ENCODE results near the gene ERGIC1. TPM values are rescaled to one million over a fixed set of nuclear protein-coding genes. Genes with fewer than 3 reads are reported as not detected.
A peak's percentile ranks its signal among the peaks of the same experiment; 100 is the strongest.
"Not testable (repeated sequence)": the region's sequence is repeated elsewhere in the genome, so short reads cannot be mapped to it uniquely, and the experiment has no call there.

Gene ERGIC1
- total RNA-seq, 1 donor from 2014 or later: 87.3 TPM

DNA sequence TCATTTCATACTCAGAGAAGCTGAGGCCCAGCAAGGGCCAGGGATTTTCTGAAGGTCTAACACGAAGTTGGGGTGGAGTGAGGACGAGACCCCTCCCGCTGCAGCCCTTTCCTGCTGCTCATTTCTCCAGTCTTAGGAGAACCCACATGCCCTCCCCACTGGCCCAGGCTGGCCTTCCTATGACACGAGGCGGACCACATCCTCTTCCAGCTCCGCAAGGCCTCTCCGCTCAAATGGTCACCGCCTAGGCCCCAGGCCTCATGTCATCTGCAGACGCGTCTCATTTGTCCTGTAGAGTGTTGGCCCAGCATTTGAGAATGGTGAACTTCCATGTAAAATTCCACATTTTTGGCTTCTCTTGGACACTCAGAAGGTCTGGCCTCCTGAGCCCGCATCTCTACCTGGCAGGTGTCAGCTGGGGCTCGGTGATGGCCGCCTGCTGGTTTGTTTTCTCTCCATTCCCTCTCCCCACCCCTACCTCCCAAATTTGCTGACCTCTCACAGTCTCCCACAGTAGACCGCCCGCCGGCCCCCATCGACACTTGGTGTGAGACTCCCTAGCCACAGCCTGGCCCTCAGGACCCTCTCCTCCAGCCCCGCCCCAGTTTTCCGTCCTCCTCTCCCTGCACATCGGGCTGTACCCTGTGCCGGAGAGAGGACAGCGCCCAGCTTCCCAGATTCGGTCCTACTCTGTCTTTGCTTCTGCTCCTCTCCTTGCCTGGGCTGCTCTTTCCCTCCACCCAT is 51.7 kb downstream of the ERGIC1 start:
- DNase-seq (ENCODE audit: low spot score): no peak
- ATAC-seq: peak; percentile 48
- intact Hi-C loops (cut with DNase I): no loop called here

DNA sequence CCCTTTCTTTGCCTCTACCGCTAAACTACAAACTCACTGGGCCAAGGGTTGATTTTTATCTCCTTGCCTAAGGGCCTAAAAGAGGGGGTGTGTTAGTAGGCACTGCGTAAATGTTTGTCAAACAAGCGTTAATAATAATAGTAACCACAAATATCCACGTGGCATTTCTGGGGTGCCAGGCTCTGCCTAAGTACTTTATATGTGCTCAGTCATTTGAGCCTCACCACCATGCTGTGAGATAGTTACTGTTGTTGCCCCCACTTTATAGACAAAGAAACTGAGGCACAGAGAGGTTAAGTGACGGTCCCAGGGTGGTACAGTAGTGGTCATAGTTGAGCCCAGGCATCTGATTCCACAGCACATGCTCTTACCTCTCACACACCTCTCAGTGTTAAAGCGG is 52.4 kb downstream of the ERGIC1 start:
- ATAC-seq: no peak
- intact Hi-C loops (cut with DNase I): no loop called here
- DNase-seq (ENCODE audit: low spot score): no peak

DNA sequence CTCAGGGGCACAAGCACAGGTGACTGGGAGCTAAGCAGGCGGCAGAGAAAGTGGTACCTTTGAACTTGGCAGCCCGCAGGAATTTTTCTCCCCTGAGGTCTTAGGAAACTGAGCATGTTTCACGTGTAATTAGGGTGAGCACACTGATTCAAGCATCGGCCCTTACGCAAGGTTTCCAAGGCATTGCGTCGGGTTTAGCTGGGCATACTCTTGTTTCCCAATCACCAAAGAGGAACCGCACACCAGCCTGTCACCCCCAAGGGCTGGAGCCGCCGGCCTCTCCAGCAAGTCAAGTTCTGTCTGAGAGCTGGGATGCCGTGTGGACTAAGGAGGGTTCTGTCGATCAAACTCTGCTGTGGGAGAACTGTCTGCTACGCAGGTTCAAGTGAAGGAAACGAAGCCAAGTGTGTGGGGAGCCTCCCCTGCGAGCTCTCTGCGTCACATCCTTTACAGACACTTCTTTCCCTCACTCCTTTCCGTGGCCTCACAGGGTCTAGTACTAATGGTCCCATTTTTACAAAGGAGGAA is 53.0 kb downstream of the ERGIC1 start:
- no peak for DNase-seq (ENCODE audit: low spot score)

DNA sequence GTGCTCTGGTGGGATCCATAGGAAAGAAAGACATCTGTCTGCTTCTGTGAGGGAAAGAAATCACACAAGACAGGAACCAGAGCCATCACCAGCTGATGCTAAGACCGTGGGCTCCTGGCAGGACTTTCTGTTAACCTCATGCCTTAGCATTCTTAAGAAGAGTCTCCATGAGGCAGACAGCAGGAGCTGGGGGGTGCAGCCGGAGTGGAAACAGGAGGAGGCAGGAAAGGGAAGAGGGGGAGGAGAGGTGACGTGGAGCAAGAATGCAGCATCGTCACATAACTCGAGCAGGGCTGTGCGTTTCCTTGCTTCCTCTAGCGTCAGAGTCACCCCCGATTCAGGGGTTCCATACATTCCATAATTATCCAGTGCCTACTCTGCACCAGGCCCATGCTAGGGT is 53.6 kb downstream of the ERGIC1 start:
- intact Hi-C loops (cut with DNase I): no loop called here
- DNase-seq (ENCODE audit: low spot score) (no peak), ATAC-seq (peak; percentile 24)

More for the DNA sequence above, 53.0 kb downstream of the ERGIC1 start:
- ATAC-seq: peak; percentile 67
- intact Hi-C loops (cut with DNase I): no loop called here

DNA sequence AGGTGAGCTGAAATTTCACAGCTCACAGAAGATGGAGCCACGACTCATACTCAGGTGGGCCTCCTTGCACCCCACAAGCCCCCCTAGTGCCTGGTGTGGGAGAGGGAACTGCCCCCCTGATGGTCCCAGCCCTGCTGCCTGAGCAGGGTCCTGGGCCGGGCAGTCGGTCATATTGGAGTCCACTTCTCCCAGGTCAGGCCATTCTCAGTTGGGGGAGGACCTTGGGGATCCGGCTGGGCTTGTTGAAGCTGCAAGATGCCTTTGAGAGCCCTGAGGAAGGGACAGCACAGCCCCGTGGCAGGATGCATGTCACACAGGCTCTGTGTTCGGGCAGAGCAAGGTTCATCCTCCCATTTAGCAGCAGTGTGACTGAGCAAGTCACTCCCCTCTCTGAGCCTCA is 56.6 kb downstream of the ERGIC1 start:
- intact Hi-C loops (cut with DNase I): no loop called here
- ATAC-seq (no peak), DNase-seq (ENCODE audit: low spot score) (no peak)

DNA sequence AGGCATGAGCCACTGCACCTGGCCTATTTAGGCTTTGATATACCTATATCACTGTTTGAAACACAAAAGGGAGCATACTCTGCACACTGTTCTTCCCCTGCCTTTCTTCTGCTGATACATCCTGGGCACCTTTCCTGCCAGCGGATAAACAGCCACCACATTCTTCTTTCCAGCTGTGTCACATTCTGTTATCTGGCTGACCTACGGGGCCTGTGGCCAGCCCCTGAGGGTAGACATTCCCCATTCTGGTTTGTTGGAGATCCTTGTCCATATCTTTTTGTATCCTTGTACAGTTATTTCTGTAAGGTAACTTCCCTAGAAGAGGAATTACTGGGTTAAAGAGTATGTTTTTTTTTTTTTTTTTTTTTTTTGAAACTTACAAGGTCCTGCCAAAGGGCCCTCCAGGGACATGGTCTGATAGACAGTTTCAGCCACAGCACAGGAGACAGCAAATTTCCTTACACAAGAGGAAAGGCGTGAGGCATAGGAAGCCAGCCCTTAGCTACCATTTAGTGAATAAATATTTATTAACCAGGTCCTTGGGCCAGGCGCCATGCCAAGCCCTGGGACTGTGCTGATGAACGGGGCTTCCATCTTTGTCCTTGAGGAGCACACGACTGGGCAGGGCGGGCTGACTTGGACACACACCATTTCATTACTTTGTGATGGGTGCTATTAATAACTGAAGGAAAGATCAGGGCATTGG is 57.8 kb downstream of the ERGIC1 start:
- peak; percentile 68 for ATAC-seq
- no peak for DNase-seq (ENCODE audit: low spot score)
- intact Hi-C loops (cut with DNase I): no loop called here

DNA sequence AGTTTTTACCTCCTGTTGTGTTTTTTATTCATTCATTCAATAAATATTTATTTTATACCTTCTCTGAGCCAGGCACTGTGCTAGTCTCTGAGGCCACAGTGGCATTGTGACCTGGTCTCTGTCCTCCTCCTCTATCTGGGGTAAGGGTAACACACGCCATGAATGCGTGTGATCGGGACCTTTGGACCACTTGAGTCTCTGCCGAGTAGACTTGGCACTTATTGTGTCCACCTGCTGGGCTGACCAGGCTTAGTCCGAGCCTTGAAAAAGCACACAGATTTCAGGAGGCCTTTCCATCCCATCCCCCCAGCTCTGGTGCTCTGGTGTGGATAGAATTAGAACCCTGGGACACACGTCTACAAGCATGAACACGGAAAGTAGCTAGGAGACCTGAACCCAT is 58.7 kb downstream of the ERGIC1 start:
- DNase-seq (ENCODE audit: low spot score) (no peak), ATAC-seq (no peak)
- intact Hi-C loops (cut with DNase I): no loop called here

DNA sequence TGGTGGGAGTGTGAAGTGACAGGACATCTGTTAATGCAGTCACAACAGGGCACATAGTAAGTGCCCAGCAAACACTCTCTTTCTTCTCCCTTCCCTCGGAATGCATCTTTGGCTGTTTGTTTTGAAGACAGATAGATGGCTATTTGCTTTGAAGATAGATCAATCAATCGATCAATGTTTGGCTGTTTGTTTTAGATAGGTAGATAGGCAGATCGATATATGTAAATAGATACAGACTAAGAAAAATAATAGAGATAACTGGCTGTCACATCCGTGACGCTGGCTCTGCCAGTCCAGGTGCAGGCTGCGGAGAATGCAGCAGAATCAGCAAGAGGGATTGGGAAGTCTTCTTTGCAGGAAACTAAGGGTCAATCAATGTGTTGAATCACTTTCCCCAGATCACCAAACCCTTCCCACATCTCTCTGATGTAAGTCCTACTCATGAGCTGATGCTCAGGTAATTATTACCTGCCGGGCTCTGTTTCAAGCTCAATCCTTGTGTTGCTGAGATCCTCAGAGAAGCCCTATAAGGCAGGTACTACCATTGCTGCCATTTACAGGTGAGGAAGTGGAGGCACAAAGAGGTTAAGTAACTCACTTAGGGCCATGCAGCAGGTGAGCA is 60.8 kb downstream of the ERGIC1 start:
- ATAC-seq (no peak), DNase-seq (ENCODE audit: low spot score) (no peak)
- intact Hi-C loops (cut with DNase I): no loop called here

DNA sequence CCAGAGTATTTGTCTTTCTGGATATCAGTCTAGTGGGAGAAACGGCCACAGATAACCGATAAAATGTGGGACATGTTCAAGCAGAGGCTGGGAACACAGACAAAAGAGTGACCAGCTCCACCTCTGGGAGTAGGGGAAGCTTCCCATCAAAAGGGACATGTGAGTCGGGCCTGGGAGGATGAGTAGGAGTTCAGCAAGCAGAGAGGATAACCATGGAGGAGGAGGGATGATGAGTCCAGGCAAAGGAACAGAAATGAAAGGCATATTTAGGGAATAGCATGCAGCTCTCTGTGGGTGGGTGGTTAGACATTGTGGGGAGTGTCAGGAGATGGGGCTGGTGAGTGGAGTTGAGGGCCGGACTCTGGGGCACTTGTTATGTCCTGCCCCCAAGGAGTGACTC is 61.5 kb downstream of the ERGIC1 start:
- ATAC-seq: no peak
- intact Hi-C loops (cut with DNase I): no loop called here
- DNase-seq (ENCODE audit: low spot score): no peak

DNA sequence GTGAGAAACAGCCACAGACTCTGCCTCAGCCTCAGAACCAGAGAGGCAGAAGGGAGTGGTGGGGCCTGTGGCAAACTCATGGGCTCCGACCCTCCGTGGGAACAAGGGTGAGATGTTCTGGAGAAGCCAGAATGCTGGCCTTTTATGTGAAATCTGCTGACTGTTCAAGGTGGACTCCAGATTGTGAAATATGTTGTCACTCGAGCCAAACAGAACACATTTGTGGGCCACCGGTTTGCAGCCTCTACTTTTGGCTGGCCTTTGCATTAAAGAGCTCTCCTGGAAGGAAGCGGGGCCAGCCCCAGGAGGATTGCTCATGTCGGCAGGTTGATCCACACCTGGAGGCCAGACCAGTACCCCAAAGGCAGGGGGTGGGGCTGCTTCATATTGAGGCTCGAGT is 62.4 kb downstream of the ERGIC1 start:
- ATAC-seq (no peak), DNase-seq (ENCODE audit: low spot score) (no peak)
- intact Hi-C loops (cut with DNase I): no loop called here

DNA sequence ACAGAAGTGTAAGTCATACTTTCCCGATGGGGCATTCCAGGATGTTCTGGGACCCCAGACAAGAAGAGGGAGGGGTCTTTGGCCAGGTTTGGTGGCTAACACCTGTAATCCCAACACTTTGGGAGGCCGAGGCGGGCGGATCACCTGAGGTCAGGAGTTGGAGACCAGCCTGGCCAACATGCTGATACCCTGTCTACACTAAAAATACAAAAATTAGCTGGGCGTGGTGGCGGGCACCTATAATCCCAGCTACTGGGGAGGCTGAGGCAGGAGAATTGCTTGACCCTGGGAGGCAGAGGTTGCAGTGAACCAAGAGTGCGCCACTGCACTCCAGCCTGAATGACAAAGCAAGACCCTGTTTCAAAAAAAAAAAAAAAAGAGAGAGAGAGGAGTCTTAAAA is 63.0 kb downstream of the ERGIC1 start:
- intact Hi-C loops (cut with DNase I); ATAC-seq: not testable (repeated sequence)

DNA sequence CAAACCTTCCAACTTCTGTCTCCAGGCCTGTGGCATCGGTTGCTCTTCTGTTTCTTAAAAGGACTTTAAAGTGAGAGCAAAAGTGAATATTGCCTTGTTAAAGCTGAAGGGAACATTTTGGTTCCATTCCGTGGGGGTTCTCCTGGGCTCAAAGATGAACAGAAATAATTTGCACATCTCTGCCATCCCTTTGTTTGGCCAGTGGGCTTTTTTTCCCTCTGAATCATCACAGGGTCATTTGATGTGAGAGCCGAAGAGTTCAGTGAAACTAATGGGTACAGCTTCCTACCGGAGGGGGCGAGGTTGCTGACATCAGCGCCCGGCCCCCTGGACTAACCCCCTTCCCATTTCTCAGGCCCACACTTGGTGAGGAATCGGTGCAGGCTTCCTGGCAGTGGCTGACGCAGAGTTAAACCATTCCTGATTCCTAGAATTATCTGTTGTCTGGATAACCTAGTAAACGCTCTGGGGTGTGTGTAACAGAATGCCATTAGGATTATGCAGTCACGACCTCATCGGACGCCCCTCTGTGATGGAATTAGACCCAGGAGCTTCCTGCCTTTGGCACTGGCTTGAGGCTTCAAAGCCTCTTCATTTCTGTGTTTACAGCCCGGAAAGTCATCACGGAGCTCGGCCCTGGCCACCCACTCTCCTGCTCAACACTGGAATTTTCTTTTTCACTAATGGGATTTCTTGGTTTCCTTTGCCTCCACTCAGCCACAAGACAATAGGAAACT is 63.6 kb downstream of the ERGIC1 start:
- ATAC-seq: peak; percentile 39

More for the DNA sequence above, 63.0 kb downstream of the ERGIC1 start:
- not testable (repeated sequence) for DNase-seq (ENCODE audit: low spot score)

DNA sequence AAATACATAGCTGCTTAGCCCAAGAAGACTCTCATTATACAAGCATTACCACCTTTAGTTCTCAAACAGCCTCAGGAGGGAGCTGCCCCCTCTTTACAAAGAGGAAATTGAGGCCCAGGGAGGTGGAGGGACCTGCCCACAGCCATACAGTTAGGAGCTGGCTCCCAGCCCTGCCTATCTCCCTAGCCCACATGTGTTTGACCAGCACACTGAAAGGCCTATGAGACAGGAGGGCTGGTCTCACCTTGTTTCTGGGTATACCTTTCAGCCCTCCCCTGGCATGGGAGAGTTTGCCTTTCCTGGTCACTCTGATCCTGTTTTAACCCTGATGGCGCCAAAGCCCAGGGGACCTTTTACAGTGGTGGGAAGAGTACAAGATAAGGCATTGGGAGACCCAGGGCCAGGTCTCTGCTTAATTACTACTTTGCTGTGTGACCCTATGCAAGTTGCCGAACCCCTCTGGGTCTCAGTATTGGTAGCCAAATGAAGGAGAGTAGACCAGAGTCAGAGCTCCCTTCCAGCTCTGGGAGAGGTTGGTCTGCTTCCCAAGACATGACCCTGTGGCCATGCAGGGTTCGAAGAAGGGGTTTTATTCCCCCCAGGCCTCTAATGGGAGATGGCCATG is 64.3 kb downstream of the ERGIC1 start:
- intact Hi-C loops (cut with DNase I): no loop called here
- ATAC-seq: no peak

More for the DNA sequence above, 63.6 kb downstream of the ERGIC1 start:
- DNase-seq (ENCODE audit: low spot score): no peak
- intact Hi-C loops (cut with DNase I): no loop called here

DNA sequence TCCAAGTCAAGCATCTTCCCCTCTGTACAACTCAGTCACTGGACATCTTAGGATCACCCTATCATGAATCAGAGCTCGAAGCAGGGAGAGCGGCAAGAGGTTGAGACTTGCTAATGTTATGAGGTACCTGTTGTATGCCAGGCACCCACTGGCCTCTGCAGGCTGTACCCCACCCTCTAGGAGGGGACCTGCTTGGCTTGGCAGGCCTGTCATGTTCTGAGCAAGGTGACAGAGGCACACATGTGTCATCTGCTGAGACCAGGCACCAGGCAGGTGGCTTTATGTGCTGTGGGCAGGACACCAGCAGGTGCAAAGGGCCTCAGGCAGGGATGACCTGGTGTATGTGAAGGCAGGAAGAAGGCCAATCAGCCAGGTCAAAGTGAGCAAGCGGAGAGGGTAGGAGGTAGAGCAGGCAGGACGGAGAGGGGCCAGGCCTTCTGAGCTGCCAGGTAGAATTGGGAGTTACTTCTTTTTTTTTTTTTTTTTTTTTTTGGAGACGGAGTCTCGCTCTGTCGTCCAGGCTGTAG is 64.9 kb downstream of the ERGIC1 start:
- DNase-seq (ENCODE audit: low spot score) (no peak), ATAC-seq (no peak)
- intact Hi-C loops (cut with DNase I): no loop called here

More for the DNA sequence above, 64.3 kb downstream of the ERGIC1 start:
- DNase-seq (ENCODE audit: low spot score): no peak

DNA sequence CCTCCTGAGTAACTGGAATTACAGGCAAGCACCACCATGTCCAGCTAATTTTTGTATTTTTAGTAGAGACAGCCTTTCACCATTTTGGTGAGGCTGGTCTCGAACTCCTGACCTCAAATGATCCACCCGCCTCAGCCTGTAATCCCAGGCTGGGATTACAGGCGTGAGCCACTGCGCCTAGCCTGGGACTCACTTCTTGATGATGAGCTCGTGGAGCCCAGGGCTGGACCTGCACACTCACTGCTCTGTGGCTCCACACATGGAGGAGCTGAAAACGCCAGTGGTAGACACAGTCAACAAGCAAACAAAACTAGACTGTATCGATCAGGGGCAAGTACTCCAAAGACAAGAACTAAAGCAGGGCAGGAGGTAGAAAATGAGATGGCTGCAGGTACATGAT is 65.4 kb downstream of the ERGIC1 start:
- ATAC-seq (no peak), DNase-seq (ENCODE audit: low spot score) (no peak)
- intact Hi-C loops (cut with DNase I): no loop called here

DNA sequence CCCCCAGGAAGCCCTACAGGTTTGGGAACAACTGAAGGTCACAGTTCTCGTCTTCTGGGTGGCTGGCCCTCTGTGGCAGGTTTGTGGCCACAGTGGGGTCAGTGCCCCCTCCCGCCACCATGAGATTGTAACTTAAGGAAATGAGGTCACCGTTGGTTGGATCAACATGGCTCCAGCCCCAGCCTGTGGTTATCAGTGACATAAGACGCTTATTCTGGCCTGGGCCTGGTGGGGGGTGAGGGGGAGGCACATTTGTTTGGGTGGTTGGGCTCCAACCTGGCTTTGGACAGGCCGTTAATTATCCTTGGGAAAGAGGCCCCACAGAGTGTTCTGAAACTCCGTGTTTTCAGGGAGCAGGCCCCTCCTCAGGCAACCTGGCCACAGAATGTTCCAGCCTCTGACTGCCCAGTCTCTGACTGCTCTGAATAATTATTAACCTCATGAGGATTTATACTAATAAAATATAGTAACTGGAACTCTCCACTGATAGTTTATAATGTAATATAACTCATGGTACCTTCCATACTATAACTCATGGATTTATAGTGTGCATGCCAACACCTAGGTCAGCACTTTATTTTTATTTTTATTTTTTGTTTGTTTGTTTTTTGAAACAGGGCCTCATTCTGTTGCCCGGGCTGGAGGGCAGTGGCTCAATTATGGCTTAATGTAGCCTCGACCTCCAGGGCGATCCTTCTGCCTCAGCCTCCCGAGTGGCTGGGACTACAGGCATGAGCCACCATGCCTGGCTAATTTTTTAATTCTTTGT is 67.1 kb downstream of the ERGIC1 start:
- ATAC-seq: peak; percentile 33
- no peak for DNase-seq (ENCODE audit: low spot score)
- intact Hi-C loops (cut with DNase I): no loop called here

DNA sequence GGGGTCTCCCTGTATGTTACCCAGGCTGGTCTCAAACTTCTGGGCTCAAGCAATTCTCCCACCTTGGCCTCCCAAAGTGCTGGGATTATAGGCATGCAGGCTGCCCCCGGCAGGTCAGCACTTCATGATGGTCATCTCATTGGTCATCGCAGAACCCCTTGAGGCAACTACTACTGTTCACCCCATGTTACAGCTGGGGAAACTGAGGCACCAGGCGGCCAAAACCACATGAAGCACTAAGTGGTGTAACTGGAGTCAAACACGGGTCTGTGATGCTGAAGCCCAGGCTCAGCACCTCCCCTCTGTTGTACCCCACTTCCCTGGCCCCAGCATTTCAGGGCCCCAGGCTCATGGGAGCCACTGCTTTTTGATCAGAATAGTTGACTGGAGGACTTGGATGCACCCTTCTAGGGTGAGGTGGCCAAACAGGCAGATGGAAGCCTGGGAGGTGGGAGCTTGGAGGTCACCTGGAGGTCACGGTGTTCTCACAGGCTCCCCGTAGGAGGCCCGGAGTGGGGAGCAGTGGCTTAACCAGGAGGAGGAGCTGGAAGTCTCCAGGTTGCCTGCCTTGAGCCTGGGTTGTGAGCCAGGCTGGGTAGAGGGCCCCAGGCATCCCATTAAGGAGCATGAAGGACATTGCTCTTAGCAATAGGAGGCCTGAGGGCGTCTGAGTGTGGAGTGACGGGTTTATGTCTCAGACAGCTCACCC is 67.9 kb downstream of the ERGIC1 start:
- no peak for DNase-seq (ENCODE audit: low spot score)
- intact Hi-C loops (cut with DNase I): no loop called here
- ATAC-seq: no peak
